Lower lobe of right lung (tissue), 2 donors: ENCODE results near the gene KIZ. TPM values are rescaled to one million over a fixed set of nuclear protein-coding genes. Genes with fewer than 3 reads are reported as not detected.

Experiments used
- ATAC-seq, 2 donors: fragments of 200-7000 bp; cut with Tn5 transposase; one replicate each; pipeline ENCODE4 v1.9.1; 2020 to 2022; ENCODE audit warnings: mild to moderate bottlenecking in 2 of 2, moderate library complexity in 2 of 2
- DNase-seq: peaks from one replicate; pipeline ENCODE4 v3.0.0-alpha.2; 2020
- H3K27ac ChIP-seq: fragments of 200-600 bp; one replicate; pipeline ENCODE4 v1.8.0; 2022
- H3K27me3 ChIP-seq: fragments of 200-600 bp; one replicate; pipeline ENCODE4 v1.8.0; 2022; ENCODE audit warnings: low read depth
- H3K36me3 ChIP-seq: fragments of 200-600 bp; one replicate; pipeline ENCODE4 v1.8.0; 2022; ENCODE audit warnings: mild to moderate bottlenecking
- H3K4me1 ChIP-seq: fragments of 200-600 bp; one replicate; pipeline ENCODE4 v1.8.0; 2022
- H3K4me3 ChIP-seq: fragments of 200-600 bp; one replicate; pipeline ENCODE4 v1.8.0; 2022; ENCODE audit warnings: mild to moderate bottlenecking
- H3K9me3 ChIP-seq: fragments of 200-600 bp; one replicate; pipeline ENCODE4 v1.8.0; 2022
- intact Hi-C: fragments of 100-400 bp; cut with DNase I; formaldehyde crosslinking; loops from one replicate; pipeline ENCODE4 v1.11.0; 2022
- total RNA-seq: library from RNA; stranded (reverse); fragmentation: NEBNext Ultra II Directional; extraction: Animal tissue kit (Norgen Biotek cat#: 25700); gene quantifications from one replicate; pipeline ENCODE4 v1.2.1, GENCODE V29; 2021
- TF ChIP-seq, protein P1 (sequence below): fragments of 200-600 bp; IDR thresholded peaks from one replicate; pipeline ENCODE4 v1.8.0; 2022; ENCODE audit warnings: antibody characterized with exemption, mild to moderate bottlenecking
- donor health status: DM: no; HTN: yes; CAD: no; lungs with severe emphysema.

The KIZ gene
- total RNA-seq, 1 donor from 2014 or later = 19.2 TPM

- intact Hi-C loops = no loop called here
- Histone ChIP-seq H3K27ac (no peak overlapping the region), H3K4me1 (no peaks in the 10 kb centered on the region), H3K4me3 (no peak overlapping the region), H3K36me3 (peaks cover 7% of the 10 kb centered on the region), H3K9me3 (no peaks in the 10 kb centered on the region), H3K27me3 (no peaks in the 10 kb centered on the region)
- TF ChIP-seq, protein P1, sequence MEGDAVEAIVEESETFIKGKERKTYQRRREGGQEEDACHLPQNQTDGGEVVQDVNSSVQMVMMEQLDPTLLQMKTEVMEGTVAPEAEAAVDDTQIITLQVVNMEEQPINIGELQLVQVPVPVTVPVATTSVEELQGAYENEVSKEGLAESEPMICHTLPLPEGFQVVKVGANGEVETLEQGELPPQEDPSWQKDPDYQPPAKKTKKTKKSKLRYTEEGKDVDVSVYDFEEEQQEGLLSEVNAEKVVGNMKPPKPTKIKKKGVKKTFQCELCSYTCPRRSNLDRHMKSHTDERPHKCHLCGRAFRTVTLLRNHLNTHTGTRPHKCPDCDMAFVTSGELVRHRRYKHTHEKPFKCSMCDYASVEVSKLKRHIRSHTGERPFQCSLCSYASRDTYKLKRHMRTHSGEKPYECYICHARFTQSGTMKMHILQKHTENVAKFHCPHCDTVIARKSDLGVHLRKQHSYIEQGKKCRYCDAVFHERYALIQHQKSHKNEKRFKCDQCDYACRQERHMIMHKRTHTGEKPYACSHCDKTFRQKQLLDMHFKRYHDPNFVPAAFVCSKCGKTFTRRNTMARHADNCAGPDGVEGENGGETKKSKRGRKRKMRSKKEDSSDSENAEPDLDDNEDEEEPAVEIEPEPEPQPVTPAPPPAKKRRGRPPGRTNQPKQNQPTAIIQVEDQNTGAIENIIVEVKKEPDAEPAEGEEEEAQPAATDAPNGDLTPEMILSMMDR = no peak
- DNase-seq (no peak), ATAC-seq (no peak)
Measured at GRCh38 chr20:21213691-21214090, 87.8 kb downstream of the KIZ start.

DNA sequence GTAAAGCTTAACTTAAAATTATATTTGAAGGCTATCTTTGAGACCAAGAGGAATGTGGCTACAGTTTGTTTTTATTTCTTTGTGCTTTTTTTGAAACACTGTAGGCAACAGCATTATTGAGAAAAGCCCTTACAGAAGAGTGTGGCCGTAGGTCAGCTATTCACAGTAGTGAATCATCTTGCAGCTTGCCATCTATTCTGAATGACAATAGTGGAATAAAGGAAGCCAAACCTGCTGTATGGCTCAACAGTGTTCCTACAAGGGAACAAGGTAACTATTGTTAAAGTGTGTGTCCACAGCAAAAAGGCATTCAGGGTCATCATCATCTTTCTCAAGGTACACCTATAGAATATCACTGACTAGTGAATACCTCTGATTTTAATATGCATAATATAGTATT, 88.5 kb downstream of the KIZ start:
- no peak for ATAC-seq
- no peaks in the 10 kb centered on the region for H3K9me3 ChIP-seq
- DNase-seq = no peak
- TF ChIP-seq, protein P1 = no peak
- intact Hi-C loops = no loop called here
- H3K4me3 ChIP-seq = no peak overlapping the region
- no peaks in the 10 kb centered on the region for H3K27me3 ChIP-seq
- no peaks in the 10 kb centered on the region for H3K4me1 ChIP-seq
- H3K36me3 ChIP-seq = peaks cover 7% of the 10 kb centered on the region
- H3K27ac ChIP-seq = no peak overlapping the region

- intact Hi-C loops = no loop called here
- TF ChIP-seq, protein P1 = no peak
- ATAC-seq = no peak
Measured at GRCh38 chr20:21219686-21220085, 93.8 kb downstream of the KIZ start.

GRCh38 chr20:21224217-21224616, 98.3 kb downstream of the KIZ start:
- intact Hi-C loops = no loop called here
- Histone ChIP-seq H3K9me3 (no peaks in the 10 kb centered on the region), H3K4me3 (no peak overlapping the region), H3K36me3 (peaks cover 5% of the 10 kb centered on the region), H3K4me1 (no peaks in the 10 kb centered on the region), H3K27ac (no peak overlapping the region), H3K27me3 (no peaks in the 10 kb centered on the region)
- DNase-seq (no peak), ATAC-seq (no peak)
- TF ChIP-seq, protein P1 = no peak

More at GRCh38 chr20:21219686-21220085, 93.8 kb downstream of the KIZ start:
- Histone ChIP-seq H3K27ac (no peak overlapping the region), H3K9me3 (no peaks in the 10 kb centered on the region), H3K4me1 (no peaks in the 10 kb centered on the region), H3K4me3 (no peak overlapping the region), H3K36me3 (peaks cover 6% of the 10 kb centered on the region), H3K27me3 (no peaks in the 10 kb centered on the region)
- DNase-seq = no peak

DNA sequence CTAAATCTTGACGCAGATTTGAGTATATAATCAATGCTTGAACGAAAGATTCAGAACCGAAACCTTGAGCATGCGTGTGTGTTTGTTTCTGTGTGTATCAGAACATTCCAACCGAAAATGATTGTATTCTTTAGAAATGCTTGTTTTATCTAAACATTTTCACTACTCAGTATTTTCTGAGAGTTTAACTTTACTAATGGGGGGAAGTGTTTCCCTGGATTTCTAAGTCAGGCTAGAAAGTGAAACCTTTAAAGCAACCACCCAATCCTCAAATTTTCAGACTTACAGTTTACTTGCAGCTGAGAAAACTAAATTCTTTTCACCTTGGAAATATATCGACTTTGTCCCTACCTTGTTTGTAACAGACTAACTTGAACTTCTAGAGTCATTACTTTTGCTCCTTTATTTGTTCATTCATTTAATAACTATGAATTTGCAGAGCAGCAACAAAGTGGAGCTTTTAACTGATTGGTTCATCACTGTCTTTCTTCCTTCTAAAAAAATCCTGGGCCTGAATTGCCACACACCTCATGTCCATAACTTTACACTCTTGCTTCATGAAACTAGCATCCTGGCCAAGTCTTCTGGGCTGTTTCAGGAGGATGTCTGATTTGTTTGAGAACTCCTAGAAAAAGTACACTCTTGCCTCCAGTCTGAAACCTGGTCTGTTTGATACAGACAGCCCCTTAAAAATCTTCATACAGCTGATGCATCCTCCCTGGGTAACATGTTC, 99.5 kb downstream of the KIZ start:
- Histone ChIP-seq H3K36me3 (peaks cover 15% of the 10 kb centered on the region), H3K27me3 (no peaks in the 10 kb centered on the region), H3K4me1 (no peaks in the 10 kb centered on the region), H3K4me3 (no peak overlapping the region), H3K9me3 (no peaks in the 10 kb centered on the region), H3K27ac (no peak overlapping the region)
- intact Hi-C loops = no loop called here
- DNase-seq = no peak
- no peak for ATAC-seq
- TF ChIP-seq, protein P1 = no peak
